GM12878 (cell line): ENCODE data around the gene SLC17A7.

Experiments used
- EP300 ChIP-seq, 2 experiments: fragments of 150-350 bp in 1 of 2; IDR thresholded peaks; 2 replicates each; pipeline ENCODE4 v1.6.1; 2011 to 2012; ENCODE audit warnings: low read depth in 2 of 2, low read length in 2 of 2, borderline replicate concordance in 1 of 2, improper control_type of control experiment in 1 of 2, inconsistent platforms in 1 of 2; ENCODE audit not compliant: control insufficient read depth in 1 of 2
- POLR2AphosphoS5 ChIP-seq: IDR thresholded peaks from 2 replicates; pipeline ENCODE4 v1.6.1; 2011; ENCODE audit warnings: mild to moderate bottlenecking, low read length, inconsistent platforms
- RFX5 ChIP-seq: IDR thresholded peaks from 2 replicates; pipeline ENCODE4 v1.6.1; 2011; ENCODE audit warnings: low read depth, low read length, improper control_type of control experiment
- SMAD5 ChIP-seq: IDR thresholded peaks from 2 replicates; pipeline ENCODE4 v1.6.1; 2016; ENCODE audit warnings: antibody characterized with exemption, low read depth
- SMC3 ChIP-seq: IDR thresholded peaks from 2 replicates; pipeline ENCODE4 v1.6.1; 2011; ENCODE audit warnings: low read length, improper control_type of control experiment, borderline replicate concordance

DNA sequence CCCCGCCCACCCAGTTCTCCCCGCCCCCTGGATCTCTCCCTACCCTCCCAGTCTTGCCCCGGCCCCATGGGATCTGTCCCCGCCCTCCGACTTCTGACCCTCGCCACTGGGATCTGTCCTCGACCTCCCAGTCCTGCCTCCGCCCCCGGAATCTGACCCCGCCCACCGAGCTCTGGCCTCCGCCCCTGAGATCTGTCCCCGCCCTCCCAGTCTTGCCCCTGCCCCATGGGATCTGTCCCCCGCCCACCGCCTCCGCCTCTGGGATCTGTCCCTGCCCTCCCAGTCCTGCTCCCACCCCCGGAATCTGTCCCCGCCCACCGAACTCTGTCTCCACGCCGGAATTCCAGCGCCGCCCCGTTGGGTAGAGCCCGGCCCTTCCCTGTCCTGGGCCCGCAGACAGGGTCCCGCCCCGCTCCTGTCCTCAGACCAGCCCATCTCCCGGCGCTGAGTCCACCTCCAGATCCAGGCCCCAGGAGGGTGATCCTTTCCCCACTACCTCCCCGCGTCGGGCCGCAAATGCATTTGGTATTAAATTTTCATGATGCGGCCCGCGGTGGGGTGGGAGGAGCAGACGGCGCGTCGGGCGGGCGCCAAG lies 1.5 kb upstream of the SLC17A7 start:
- TF ChIP-seq EP300 (IDR thresholded peaks at IDR 0.05; ENCODE audit: borderline replicate concordance in 1 of 2, control insufficient read depth in 1 of 2, low read depth in 2 of 2, low read length in 2 of 2) = no peak
- no peak for TF ChIP-seq SMAD5
- no peak for TF ChIP-seq SMC3
- TF ChIP-seq RFX5 = no peak
- TF ChIP-seq POLR2AphosphoS5 = no peak
